HepG2 (cell line): ENCODE results near the gene FIBP. TPM values are rescaled to one million over a fixed set of nuclear protein-coding genes. Genes with fewer than 3 reads are reported as not detected.

Source experiments
- CHD2 ChIP-seq: IDR thresholded peaks from 2 replicates; pipeline ENCODE4 v1.6.1; 2011; ENCODE audit warnings: low read depth, low read length, improper control_type of control experiment
- E2F2 ChIP-seq: sonication (generic); formaldehyde crosslinking; IDR thresholded peaks from 2 replicates; pipeline ENCODE4 v1.4.0; 2020; ENCODE audit warnings: missing genetic modification reagents, borderline replicate concordance
- FOSL1 ChIP-seq: sonication (generic); formaldehyde crosslinking; IDR thresholded peaks from 2 replicates; pipeline ENCODE4 v1.9.0; 2021; ENCODE audit warnings: missing genetic modification reagents, borderline replicate concordance
- HNRNPK ChIP-seq: fragments of 200-400 bp; formaldehyde crosslinking; IDR thresholded peaks from 2 replicates; pipeline ENCODE4 v1.6.1; 2018; ENCODE audit warnings: low read length, low read depth, moderate library complexity, mild to moderate bottlenecking; ENCODE audit not compliant: poor library complexity, severe bottlenecking
- ISL2 ChIP-seq: sonication (generic); formaldehyde crosslinking; IDR thresholded peaks from 2 replicates; pipeline ENCODE4 v1.5.0; 2020; ENCODE audit warnings: missing genetic modification reagents
- MAFF ChIP-seq: IDR thresholded peaks from 2 replicates; pipeline ENCODE4 v1.6.1; 2011; ENCODE audit warnings: low read depth, low read length, improper control_type of control experiment
- MEIS2 ChIP-seq: sonication (generic); formaldehyde crosslinking; IDR thresholded peaks from 2 replicates; pipeline ENCODE4 v1.9.0; 2021; ENCODE audit warnings: mild to moderate bottlenecking, missing genetic modification reagents
- MTA3 ChIP-seq: sonication (generic); formaldehyde crosslinking; IDR thresholded peaks from 2 replicates; pipeline ENCODE4 v1.4.0; 2020; ENCODE audit warnings: missing genetic modification reagents
- MTERF4 ChIP-seq: sonication (generic); formaldehyde crosslinking; IDR thresholded peaks from 2 replicates; pipeline ENCODE4 v1.8.0; 2023; ENCODE audit warnings: mild to moderate bottlenecking, missing genetic modification reagents
- NR2F2 ChIP-seq: IDR thresholded peaks from 2 replicates; pipeline ENCODE4 v1.6.1; 2012; ENCODE audit warnings: low read depth, inconsistent platforms, borderline replicate concordance
- NR3C1 ChIP-seq: sonication (generic); formaldehyde crosslinking; IDR thresholded peaks from 2 replicates; pipeline ENCODE4 v1.4.0; 2020; ENCODE audit warnings: missing genetic modification reagents
- SIN3A ChIP-seq: IDR thresholded peaks from 2 replicates; pipeline ENCODE4 v1.6.1; 2011; ENCODE audit warnings: low read depth, mild to moderate bottlenecking, control low read depth, low read length, borderline replicate concordance
- SKIL ChIP-seq: sonication (generic); formaldehyde crosslinking; IDR thresholded peaks from 2 replicates; pipeline ENCODE4 v1.8.0; 2022; ENCODE audit warnings: missing genetic modification reagents, mild to moderate bottlenecking, moderate library complexity, borderline replicate concordance
- SNAPC2 ChIP-seq: sonication (generic); formaldehyde crosslinking; IDR thresholded peaks from 2 replicates; pipeline ENCODE4 v1.8.1; 2022; ENCODE audit warnings: mild to moderate bottlenecking, missing genetic modification reagents
- SPEN ChIP-seq: sonication (generic); formaldehyde crosslinking; IDR thresholded peaks from 2 replicates; pipeline ENCODE4 v1.5.1; 2020; ENCODE audit warnings: low read depth, mild to moderate bottlenecking, missing genetic modification reagents
- SRSF4 ChIP-seq: fragments of 200-400 bp; formaldehyde crosslinking; IDR thresholded peaks from one replicate; pipeline ENCODE4 v1.6.1; 2018; ENCODE audit warnings: mild to moderate bottlenecking, low read depth, low read length, moderate library complexity; ENCODE audit not compliant: poor library complexity, severe bottlenecking
- STAG1 ChIP-seq: sonication (generic); formaldehyde crosslinking; IDR thresholded peaks from 2 replicates; pipeline ENCODE4 v1.4.0; 2020; ENCODE audit warnings: missing genetic modification reagents
- TCF7 ChIP-seq: sonication (generic); IDR thresholded peaks from 2 replicates; pipeline ENCODE4 v1.6.1; 2016; ENCODE audit warnings: antibody characterized with exemption, low read depth
- TCF7L2 ChIP-seq: IDR thresholded peaks from 2 replicates; pipeline ENCODE4 v1.6.1; 2011; ENCODE audit warnings: mild to moderate bottlenecking, low read depth, low read length, moderate library complexity
- ZFP41 ChIP-seq: sonication (generic); formaldehyde crosslinking; IDR thresholded peaks from 2 replicates; pipeline ENCODE4 v1.4.0; 2020; ENCODE audit warnings: mild to moderate bottlenecking, missing genetic modification reagents, borderline replicate concordance
- ZGPAT ChIP-seq: IDR thresholded peaks from 2 replicates; pipeline ENCODE4 v1.6.1; 2016; ENCODE audit warnings: mild to moderate bottlenecking
- ZNF484 ChIP-seq: sonication (generic); formaldehyde crosslinking; IDR thresholded peaks from 2 replicates; pipeline ENCODE4 v1.5.1; 2020; ENCODE audit warnings: mild to moderate bottlenecking, low read depth, missing genetic modification reagents, borderline replicate concordance
- ZNF7 ChIP-seq: IDR thresholded peaks from 2 replicates; pipeline ENCODE4 v1.6.1; 2016; ENCODE audit warnings: missing biosample characterization, missing genetic modification reagents
- ZNF879 ChIP-seq: sonication (generic); formaldehyde crosslinking; IDR thresholded peaks from 2 replicates; pipeline ENCODE4 v1.8.1; 2023; ENCODE audit warnings: missing genetic modification reagents
- ZSCAN30 ChIP-seq: sonication (generic); formaldehyde crosslinking; IDR thresholded peaks from 2 replicates; pipeline ENCODE4 v1.5.0; 2020; ENCODE audit warnings: mild to moderate bottlenecking, missing genetic modification reagents
- polyA plus RNA-seq, 8 experiments: library from polyadenylated mRNA; depleted of rRNA in 3 of 8; stranded (reverse) in 7 of 8; unstranded in 1 of 8; fragments of >200 nt; fragmentation: Illumina TruSeq in 4 of 8; extraction: Trizol in 4 of 8; gene quantifications; 2 replicates each; pipeline versions ENCODE4 v1.2.1 to v1.2.3, GENCODE V29; 2011 to 2016; ENCODE audit warnings: low read depth in 4 of 8, missing spikeins in 1 of 8, mixed read lengths in 1 of 8; ENCODE audit not compliant: insufficient read depth in 1 of 8
- total RNA-seq, 5 experiments: library from RNA; depleted of rRNA; stranded (reverse); fragments of >200 nt; fragmentation: Illumina TruSeq; extraction: Trizol; gene quantifications; 2 replicates each; pipeline ENCODE4 v1.2.3, GENCODE V29; 2016; ENCODE audit warnings: low read depth in 1 of 5

The FIBP gene
- total and polyA plus RNA-seq, 2 of the 13 experiments (the other 11 are each of a cell fraction or from before 2014, with no cell fraction given) = 42.9 to 62.1 TPM

GRCh38 chr11:65857853-65858680 is 30.2 kb downstream of the FIBP start, which contains the start of gene CFL1 (continued):
- TF ChIP-seq TCF7 (no peak), ZNF7 (CRISPR knock-in tag) (no peak), SNAPC2 (CRISPR knock-in tag) (no peak; the same call in 1 of the 2 replicates), MAFF (no peak), SRSF4 (no peak), NR2F2 (no peak), STAG1 (no peak; the same call in 1 of the 2 replicates), ZFP41 (CRISPR knock-in tag) (no peak), MTERF4 (no peak; the same call in 1 of the 2 replicates), ZSCAN30 (CRISPR knock-in tag) (no peak), SKIL (CRISPR knock-in tag) (no peak), CHD2 (no peak; the same call in 1 of the 2 replicates), MTA3 (no peak), ZNF879 (CRISPR knock-in tag) (no peak), E2F2 (CRISPR knock-in tag) (no peak), ISL2 (CRISPR knock-in tag) (peak; percentile 15; the same call in 1 of the 2 replicates), SIN3A (peak; percentile 85; the same call in 1 of the 2 replicates), NR3C1 (CRISPR knock-in tag) (no peak), MEIS2 (CRISPR knock-in tag) (no peak), HNRNPK (no peak), ZGPAT (CRISPR knock-in tag) (peak; percentile 75), ZNF484 (CRISPR knock-in tag) (no peak), SPEN (CRISPR knock-in tag) (peak; percentile 54), TCF7L2 (no peak), FOSL1 (no peak)
